Body of pancreas (tissue), 4 donors: ENCODE results near the gene ABCC11. TPM values are rescaled to one million over a fixed set of nuclear protein-coding genes. Genes with fewer than 3 reads are reported as not detected.

Source experiments
- ATAC-seq: fragments of 150-250 bp; one replicate; pipeline ENCODE4 v1.9.1; 2016
- DNase-seq, 4 donors: peaks; one replicate each; pipeline ENCODE4 v3.0.0-alpha.2; 2019
- H3K27ac ChIP-seq, 4 donors: fragments of 200-600 bp; sonication (generic); 1 replicate in 3 of 4; 2 replicates in 1 of 4; pipeline versions ENCODE4 v1.5.1 to v1.6.1; 2016 to 2019; ENCODE audit warnings: mild to moderate bottlenecking in 1 of 4, mixed read lengths in 1 of 4, moderate library complexity in 1 of 4
- H3K27me3 ChIP-seq, 2 donors: fragments of 200-600 bp; sonication (generic); one replicate each; pipeline ENCODE4 v1.6.0; 2016; ENCODE audit warnings: mild to moderate bottlenecking in 1 of 2
- H3K36me3 ChIP-seq, 2 donors: fragments of 200-600 bp; sonication (generic); replicated peaks in 1 of 2; 2 replicates each; pipeline ENCODE4 v1.5.1; 2016; ENCODE audit warnings: low read depth in 2 of 2; ENCODE audit not compliant: insufficient read depth in 1 of 2
- H3K4me1 ChIP-seq: fragments of 200-600 bp; sonication (generic); one replicate; pipeline ENCODE4 v1.6.0; 2016
- H3K4me3 ChIP-seq, 2 donors: fragments of 200-600 bp; sonication (generic); 1 replicate in 1 of 2; 2 replicates in 1 of 2; pipeline ENCODE4 v1.5.1; 2016 to 2019
- H3K9me3 ChIP-seq, 3 donors: fragments of 200-600 bp; sonication (generic); 1 replicate in 2 of 3; 2 replicates in 1 of 3; pipeline ENCODE4 v1.5.1; 2016
- CTCF ChIP-seq, 7 experiments: fragments of 450-650 bp in 4 of 7; fragments of 200-600 bp in 3 of 7; sonication (generic) in 3 of 7; IDR thresholded peaks; one replicate each; pipeline ENCODE4 v1.5.1; 2016 to 2019; ENCODE audit warnings: antibody characterized with exemption in 7 of 7
- POLR2A ChIP-seq, 3 donors: fragments of 450-650 bp; IDR thresholded peaks; one replicate each; pipeline ENCODE4 v1.6.1; 2016; ENCODE audit warnings: antibody characterized with exemption in 3 of 3, mild to moderate bottlenecking in 2 of 3
- WGBS, 2 donors: methylation state at CpG; one replicate each; pipeline ENCODE4 v1.1.5; 2017; 5-methylcytosine and 5-hydroxymethylcytosine counted together
- intact Hi-C: fragments of 100-400 bp; cut with DNase I; formaldehyde crosslinking; loops from one replicate; pipeline ENCODE4 v1.15.1; 2023
- total RNA-seq, 2 donors: library from RNA; depleted of rRNA; stranded (reverse); fragments of >200 nt; gene quantifications; one replicate each; pipeline ENCODE4 v1.1.0, GENCODE V29; 2016

ABCC11 gene
- total RNA-seq, 2 donors from 2014 or later: 0.52 TPM; not detected in 1

- no peaks in the 10 kb centered on the region for H3K27me3 ChIP-seq
- H3K4me1 ChIP-seq: no peaks in the 10 kb centered on the region
- TF ChIP-seq POLR2A (IDR thresholded peaks at IDR 0.05): no peak
- no peak for TF ChIP-seq CTCF (IDR thresholded peaks at IDR 0.05)
- ATAC-seq (no peak), DNase-seq (no peak)
- H3K27ac ChIP-seq: no peak overlapping the region
- H3K36me3 ChIP-seq: no peaks in the 10 kb centered on the region
- no peaks in the 10 kb centered on the region for H3K9me3 ChIP-seq
- 74 to 83% methylated on average over 6 to 7 of the region's 7 CpGs for WGBS, 2 donors
- intact Hi-C loops: no loop called here
- no peak overlapping the region for H3K4me3 ChIP-seq
These were observed 101.2 kb downstream of the ABCC11 start for GRCh38 chr16:48146131-48146530.

DNA sequence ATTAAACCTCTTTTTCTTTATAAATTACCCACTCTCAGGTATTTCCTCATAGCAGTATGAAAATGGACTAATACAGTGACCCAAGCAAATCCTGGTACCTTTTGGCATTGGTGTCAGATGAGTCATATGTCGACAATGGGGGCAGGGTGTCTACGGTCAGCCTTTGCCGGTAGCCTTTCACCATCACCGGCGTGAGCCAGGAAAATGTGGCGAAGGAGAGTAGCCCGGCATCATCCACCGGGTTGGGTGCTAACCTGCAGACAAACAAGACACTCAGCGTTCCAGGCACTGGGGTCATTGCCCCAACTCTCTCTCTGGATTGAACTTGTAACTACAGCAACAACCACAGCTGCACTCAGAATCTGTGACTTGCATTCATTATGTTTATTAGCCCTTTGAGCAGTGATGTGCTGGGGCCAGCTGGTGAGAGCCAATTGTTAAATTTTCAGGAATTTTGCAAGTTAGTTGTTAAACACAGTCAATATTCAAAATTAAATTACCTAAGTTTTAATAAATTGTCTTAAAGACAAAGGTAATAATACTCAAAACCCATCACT is 103.4 kb downstream of the ABCC11 start:
- ATAC-seq: no peak
- Histone ChIP-seq H3K4me3 (no peak overlapping the region), H3K36me3 (no peaks in the 10 kb centered on the region), H3K27me3 (no peaks in the 10 kb centered on the region), H3K27ac (no peak overlapping the region), H3K4me1 (no peaks in the 10 kb centered on the region), H3K9me3 (no peaks in the 10 kb centered on the region)
- intact Hi-C loops: no loop called here
- no peak for TF ChIP-seq CTCF (IDR thresholded peaks at IDR 0.05)
- TF ChIP-seq POLR2A (IDR thresholded peaks at IDR 0.05): no peak
- no peak for DNase-seq
- WGBS, 2 donors: 91 to 95% methylated on average over 9 of the region's 9 CpGs

DNA sequence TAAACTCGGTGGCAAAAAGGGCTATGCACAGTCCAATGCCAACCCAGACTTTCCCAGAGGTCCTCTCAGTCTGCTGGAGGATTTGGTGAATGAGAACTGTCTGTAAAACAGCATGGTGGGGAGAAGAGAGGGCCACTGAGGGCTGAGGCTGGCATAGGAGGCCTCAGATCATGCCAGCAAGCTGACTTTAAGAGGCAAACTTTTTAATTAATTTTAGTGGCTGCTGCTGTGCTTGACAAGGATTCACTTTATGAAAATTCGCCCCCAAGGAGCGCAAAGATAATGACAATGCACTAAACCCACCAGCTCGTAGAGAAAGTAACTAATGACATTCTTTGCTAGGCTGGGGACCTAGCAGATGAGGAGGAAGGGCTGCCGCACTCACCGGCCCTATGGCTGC is 106.5 kb downstream of the ABCC11 start:
- WGBS, 2 donors: 89 to 95% methylated on average over 6 of the region's 6 CpGs
- Histone ChIP-seq H3K4me1 (peaks cover 14% of the 10 kb centered on the region), H3K27me3 (no peaks in the 10 kb centered on the region), H3K27ac (no peak overlapping the region), H3K4me3 (no peak overlapping the region), H3K9me3 (no peaks in the 10 kb centered on the region), H3K36me3 (no peaks in the 10 kb centered on the region)
- intact Hi-C loops: no loop called here
- ATAC-seq: no peak
- DNase-seq: no peak
- TF ChIP-seq CTCF (IDR thresholded peaks at IDR 0.05) (no peak), POLR2A (IDR thresholded peaks at IDR 0.05) (no peak)

DNA sequence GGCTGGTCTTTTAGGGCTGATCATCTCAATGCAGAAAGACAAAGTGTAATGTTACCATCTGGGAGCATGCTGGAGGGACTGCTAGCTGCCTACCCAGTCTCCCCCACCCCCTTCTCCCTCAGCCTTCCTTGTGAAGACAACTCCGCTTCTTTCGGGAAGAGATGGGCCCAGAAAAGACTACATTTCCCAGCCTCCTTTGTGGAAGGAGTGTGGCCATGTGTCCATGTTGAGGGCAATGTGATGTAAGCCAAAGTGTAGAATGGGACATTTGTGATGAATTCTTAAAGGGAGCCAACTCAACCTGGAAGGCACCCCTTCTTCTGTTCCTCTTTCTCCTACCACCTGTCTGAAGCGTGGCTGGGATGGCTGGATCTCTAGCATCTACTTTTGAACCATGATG is 107.8 kb downstream of the ABCC11 start:
- DNase-seq: no peak
- Histone ChIP-seq H3K27me3 (no peaks in the 10 kb centered on the region), H3K4me1 (peaks cover 14% of the 10 kb centered on the region), H3K27ac (no peak overlapping the region), H3K9me3 (no peaks in the 10 kb centered on the region), H3K36me3 (no peaks in the 10 kb centered on the region), H3K4me3 (no peak overlapping the region)
- intact Hi-C loops: no loop called here
- WGBS, 2 donors: 96% methylated on average over 3 of the region's 3 CpGs
- no peak for TF ChIP-seq POLR2A (IDR thresholded peaks at IDR 0.05)
- TF ChIP-seq CTCF (IDR thresholded peaks at IDR 0.05): no peak
- no peak for ATAC-seq

- ATAC-seq (no peak), DNase-seq (no peak)
- H3K27ac ChIP-seq: no peak overlapping the region
- intact Hi-C loops: no loop called here
- no peaks in the 10 kb centered on the region for H3K36me3 ChIP-seq
- no peaks in the 10 kb centered on the region for H3K27me3 ChIP-seq
- WGBS, 2 donors: 81 to 86% methylated on average over 2 of the region's 2 CpGs
- TF ChIP-seq POLR2A (IDR thresholded peaks at IDR 0.05) (no peak), CTCF (IDR thresholded peaks at IDR 0.05) (no peak)
- H3K9me3 ChIP-seq: no peaks in the 10 kb centered on the region
- H3K4me1 ChIP-seq: peaks cover 23% of the 10 kb centered on the region
- no peak overlapping the region for H3K4me3 ChIP-seq
These were observed 108.8 kb downstream of the ABCC11 start for GRCh38 chr16:48138543-48138942.
